IPS DF 4.7 (cell line): Measurements from ENCODE around the gene ZNF598.

ENCODE experiments used
- DNase-seq: peaks from one replicate; pipeline ENCODE4 v3.0.0-alpha.2; 2013; ENCODE audit warnings: low spot score; ENCODE audit errors: extremely low read depth

The ZNF598 gene

GRCh38 chr16:1991948-1992703 lies 17.5 kb downstream of the ZNF598 start:
- DNase-seq, result no peak

GRCh38 chr16:1991588-1991947 lies 18.1 kb downstream of the ZNF598 start:
- no peak for DNase-seq

- no peak for DNase-seq
These were observed 18.5 kb downstream of the ZNF598 start for GRCh38 chr16:1991135-1991551.

- DNase-seq, result no peak
These were observed 19.1 kb downstream of the ZNF598 start for GRCh38 chr16:1990351-1991134.

- DNase-seq, result no peak
These were observed 19.6 kb downstream of the ZNF598 start for GRCh38 chr16:1990101-1990350.

GRCh38 chr16:1989209-1990100 lies 20.2 kb downstream of the ZNF598 start, which contains the start of gene SYNGR3:
TSS of gene SYNGR3 (plus strand) at chr16:1989970. CDS start at chr16:1990103, 133 bp downstream.
- DNase-seq, result no peak

- no peak for DNase-seq
These were observed 22.4 kb downstream of the ZNF598 start for GRCh38 chr16:1987198-1987597.

- DNase-seq, result no peak
These were observed 24.0 kb downstream of the ZNF598 start for GRCh38 chr16:1985466-1986150.

- no peak for DNase-seq
These were observed 25.0 kb downstream of the ZNF598 start for GRCh38 chr16:1984347-1985225.

- no peak for DNase-seq
These were observed 25.9 kb downstream of the ZNF598 start, which contains the start of gene GFER for GRCh38 chr16:1983544-1984346. TSS of gene GFER (plus strand) at chr16:1984193. CDS start at chr16:1984219, 26 bp downstream.

GRCh38 chr16:1982991-1983543 lies 26.6 kb downstream of the ZNF598 start:
- DNase-seq, result no peak

- DNase-seq, result no peak
These were observed 27.6 kb downstream of the ZNF598 start for GRCh38 chr16:1982013-1982433.

- no peak for DNase-seq
These were observed 28.2 kb downstream of the ZNF598 start, which contains the start of gene NOXO1 for GRCh38 chr16:1981398-1981836. TSS of gene NOXO1 (minus strand) at chr16:1981469. CDS start at chr16:1981179, 290 bp downstream.

- DNase-seq, result no peak
These were observed 28.9 kb downstream of the ZNF598 start for GRCh38 chr16:1980770-1981087.

- DNase-seq, result no peak
These were observed 29.4 kb downstream of the ZNF598 start for GRCh38 chr16:1980030-1980769.

GRCh38 chr16:1979271-1980029 lies 30.2 kb downstream of the ZNF598 start:
- no peak for DNase-seq

GRCh38 chr16:1978476-1979120 lies 31.0 kb downstream of the ZNF598 start:
- no peak for DNase-seq
